Thoracic aorta (tissue), 2 donors: ENCODE results near the gene TMOD3. TPM values are rescaled to one million over a fixed set of nuclear protein-coding genes. Genes with fewer than 3 reads are reported as not detected.

Experiments
- ATAC-seq: fragments of 150-250 bp; one replicate; pipeline ENCODE4 v1.8.0; 2017; ENCODE audit warnings: low read depth; ENCODE audit not compliant: insufficient number of reproducible peaks, low FRiP score
- DNase-seq: peaks from one replicate; pipeline ENCODE4 v3.0.0-alpha.2; 2020; ENCODE audit warnings: low spot score
- H3K27ac ChIP-seq, 2 donors: fragments of 200-600 bp; sonication (generic); 1 replicate in 1 of 2; 2 replicates in 1 of 2; pipeline ENCODE4 v1.5.1; 2016; ENCODE audit warnings: mild to moderate bottlenecking in 2 of 2, moderate library complexity in 2 of 2
- H3K27me3 ChIP-seq: fragments of 200-600 bp; sonication (generic); replicated peaks from 2 replicates; pipeline ENCODE4 v1.6.0; 2016; ENCODE audit warnings: mild to moderate bottlenecking; ENCODE audit not compliant: insufficient read depth
- H3K36me3 ChIP-seq: fragments of 200-600 bp; sonication (generic); one replicate; pipeline ENCODE4 v1.5.1; 2016
- H3K4me1 ChIP-seq, 2 donors: fragments of 200-600 bp; sonication (generic); 1 replicate in 1 of 2; 2 replicates in 1 of 2; pipeline versions ENCODE4 v1.5.1 to v1.6.0; 2016; ENCODE audit warnings: low read depth in 2 of 2, mild to moderate bottlenecking in 1 of 2; ENCODE audit not compliant: control insufficient read depth in 1 of 2
- H3K4me3 ChIP-seq: fragments of 200-600 bp; sonication (generic); 2 replicates; pipeline ENCODE4 v1.5.1; 2016; ENCODE audit warnings: mild to moderate bottlenecking
- H3K9me3 ChIP-seq: fragments of 200-600 bp; sonication (generic); 2 replicates; pipeline ENCODE4 v1.5.1; 2016
- CTCF ChIP-seq: fragments of 200-600 bp; sonication (generic); IDR thresholded peaks from one replicate; pipeline ENCODE4 v1.5.1; 2019; ENCODE audit warnings: antibody characterized with exemption
- total RNA-seq, 2 donors: library from RNA; depleted of rRNA; stranded (reverse); fragments of >200 nt; gene quantifications; one replicate each; pipeline versions ENCODE4 v1.1.0 to v1.2.3, GENCODE V29; 2016

The TMOD3 gene
- total RNA-seq, 2 donors from 2014 or later: 27.3 to 38.1 TPM

GRCh38 chr15:51926809-51927208 is 97.4 kb downstream of the TMOD3 start:
- DNase-seq (no peak), ATAC-seq (no peak)
- Histone ChIP-seq H3K36me3 (peaks cover 10% of the 10 kb centered on the region), H3K9me3 (no peaks in the 10 kb centered on the region), H3K27me3 (no peaks in the 10 kb centered on the region), H3K4me1 (no peaks in the 10 kb centered on the region), H3K27ac (no peak overlapping the region), H3K4me3 (no peak overlapping the region)
- no peak for TF ChIP-seq CTCF

GRCh38 chr15:51931016-51931415 is 101.6 kb downstream of the TMOD3 start:
- DNase-seq: no peak
- H3K4me1 ChIP-seq: no peaks in the 10 kb centered on the region
- no peaks in the 10 kb centered on the region for H3K27me3 ChIP-seq
- ATAC-seq: no peak
- H3K9me3 ChIP-seq: no peaks in the 10 kb centered on the region
- no peak overlapping the region for H3K4me3 ChIP-seq
- no peak for TF ChIP-seq CTCF
- H3K36me3 ChIP-seq: no peaks in the 10 kb centered on the region
- no peak overlapping the region for H3K27ac ChIP-seq

GRCh38 chr15:51931638-51932037 is 102.2 kb downstream of the TMOD3 start:
- Histone ChIP-seq H3K27me3 (no peaks in the 10 kb centered on the region), H3K27ac (no peak overlapping the region), H3K4me1 (no peaks in the 10 kb centered on the region), H3K9me3 (no peaks in the 10 kb centered on the region), H3K4me3 (no peak overlapping the region), H3K36me3 (no peaks in the 10 kb centered on the region)
- no peak for ATAC-seq
- no peak for TF ChIP-seq CTCF
- DNase-seq: no peak

- no peaks in the 10 kb centered on the region for H3K27me3 ChIP-seq
- no peak for DNase-seq
- H3K4me1 ChIP-seq: no peaks in the 10 kb centered on the region
- no peak overlapping the region for H3K27ac ChIP-seq
- H3K36me3 ChIP-seq: no peaks in the 10 kb centered on the region
- no peak for TF ChIP-seq CTCF
- no peak for ATAC-seq
- no peaks in the 10 kb centered on the region for H3K9me3 ChIP-seq
- no peak overlapping the region for H3K4me3 ChIP-seq
Measured at GRCh38 chr15:51932161-51932560, 102.7 kb downstream of the TMOD3 start.

GRCh38 chr15:51935466-51936104 is 106.1 kb downstream of the TMOD3 start:
- no peak for TF ChIP-seq CTCF
- no peak for ATAC-seq
- H3K9me3 ChIP-seq: no peaks in the 10 kb centered on the region
- no peak overlapping the region for H3K4me3 ChIP-seq
- H3K4me1 ChIP-seq: no peaks in the 10 kb centered on the region
- H3K36me3 ChIP-seq: peaks cover 2% of the 10 kb centered on the region
- H3K27ac ChIP-seq: no peak overlapping the region
- DNase-seq: no peak
- H3K27me3 ChIP-seq: no peaks in the 10 kb centered on the region
